Germinal center (tissue), 1 donor: ENCODE measurements around the gene C2orf92.
"Not testable (repeated sequence)": the region's sequence is repeated elsewhere in the genome, so short reads cannot be mapped to it uniquely, and the experiment has no call there.

Experiments used
- DNase-seq: peaks from one replicate; pipeline ENCODE4 v3.0.0; 2012; ENCODE audit warnings: mixed read lengths, low spot score

The C2orf92 gene

GRCh38 chr2:97660044-97660774 lies 9.3 kb upstream of the C2orf92 start:
- no peak for DNase-seq

GRCh38 chr2:97660775-97661389 lies 8.6 kb upstream of the C2orf92 start:
- DNase-seq: no peak

GRCh38 chr2:97661927-97662326 lies 7.6 kb upstream of the C2orf92 start:
- no peak for DNase-seq

- no peak for DNase-seq
Measured at GRCh38 chr2:97662386-97662894, 7.1 kb upstream of the C2orf92 start.

- DNase-seq: peak; percentile 70
Measured at GRCh38 chr2:97662895-97663625, 6.5 kb upstream of the C2orf92 start.

GRCh38 chr2:97663626-97663961 lies 5.9 kb upstream of the C2orf92 start:
- DNase-seq: no peak

- peak; percentile 98 for DNase-seq
Measured at GRCh38 chr2:97663962-97664635, 5.4 kb upstream of the C2orf92 start, which contains the start of gene ACTR1B. Gene ACTR1B (minus strand): TSS chr2:97664044. CDS start chr2:97663890, 154 bp downstream.

GRCh38 chr2:97664636-97664970 lies 4.9 kb upstream of the C2orf92 start:
- no peak for DNase-seq

- DNase-seq: no peak
Measured at GRCh38 chr2:97670471-97670870, 958 bp downstream of the C2orf92 start.

GRCh38 chr2:97671526-97671925 lies 2.0 kb downstream of the C2orf92 start:
- DNase-seq: no peak

GRCh38 chr2:97672606-97673140 lies 3.2 kb downstream of the C2orf92 start:
- DNase-seq: not testable (repeated sequence)

- no peak for DNase-seq
Measured at GRCh38 chr2:97673182-97673914, 3.8 kb downstream of the C2orf92 start.

- DNase-seq: no peak
Measured at GRCh38 chr2:97673915-97674283, 4.4 kb downstream of the C2orf92 start.

GRCh38 chr2:97675430-97676113 lies 6.1 kb downstream of the C2orf92 start:
- no peak for DNase-seq

- no peak for DNase-seq
Measured at GRCh38 chr2:97676620-97677019, 7.1 kb downstream of the C2orf92 start.

GRCh38 chr2:97677480-97677879 lies 8.0 kb downstream of the C2orf92 start:
- no peak for DNase-seq

GRCh38 chr2:97678298-97678697 lies 8.8 kb downstream of the C2orf92 start:
- no peak for DNase-seq

- not testable (repeated sequence) for DNase-seq
Measured at GRCh38 chr2:97687235-97687634, 17.7 kb downstream of the C2orf92 start.

- no peak for DNase-seq
Measured at GRCh38 chr2:97688062-97688827, 18.7 kb downstream of the C2orf92 start.

- DNase-seq: no peak
Measured at GRCh38 chr2:97691166-97691565, 21.7 kb downstream of the C2orf92 start.
